Erythroblast (primary cell): Measurements from ENCODE around the gene UBASH3B.

Source experiments
- GATA1 ChIP-seq: IDR thresholded peaks from 2 replicates; pipeline ENCODE4 v1.6.1; 2011; ENCODE audit warnings: low read depth, mild to moderate bottlenecking, control low read depth, low read length, moderate library complexity
- POLR2A ChIP-seq: IDR thresholded peaks from 2 replicates; pipeline ENCODE4 v1.6.1; 2011; ENCODE audit warnings: mild to moderate bottlenecking, low read length

DNA sequence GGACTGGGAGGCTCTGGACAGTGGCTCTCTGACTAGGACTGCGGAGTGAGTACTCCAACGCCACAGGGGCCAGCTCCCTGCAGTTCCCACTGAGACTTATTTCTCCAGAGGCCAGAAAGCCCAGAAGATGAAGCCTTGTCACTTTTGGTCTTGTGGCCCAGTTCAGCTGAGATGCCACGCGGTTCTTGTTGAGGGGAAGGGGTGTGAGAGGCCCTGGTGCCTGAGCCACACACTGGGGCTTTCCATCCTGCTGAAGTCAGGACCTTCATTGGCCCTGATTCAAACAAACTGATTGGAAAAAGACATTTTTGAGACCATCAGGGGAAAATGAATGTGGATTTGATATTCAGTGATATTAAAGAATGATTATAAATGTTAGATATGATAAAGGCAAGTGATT lies 73.6 kb downstream of the UBASH3B start:
- TF ChIP-seq POLR2A: no peak
- no peak for TF ChIP-seq GATA1
